Hematopoietic multipotent progenitor cell treated with erythropoietin and hydrocortisone succinate and interleukin-3 and kit ligand, for 8 days (in vitro differentiated cells): ENCODE results near the gene DEPDC4.
"Not testable (repeated sequence)": the region's sequence is repeated elsewhere in the genome, so short reads cannot be mapped to it uniquely, and the experiment has no call there.

Experiments
- DNase-seq: peaks from one replicate; pipeline ENCODE4 v3.0.0-alpha.2; 2015

DEPDC4 gene

DNA sequence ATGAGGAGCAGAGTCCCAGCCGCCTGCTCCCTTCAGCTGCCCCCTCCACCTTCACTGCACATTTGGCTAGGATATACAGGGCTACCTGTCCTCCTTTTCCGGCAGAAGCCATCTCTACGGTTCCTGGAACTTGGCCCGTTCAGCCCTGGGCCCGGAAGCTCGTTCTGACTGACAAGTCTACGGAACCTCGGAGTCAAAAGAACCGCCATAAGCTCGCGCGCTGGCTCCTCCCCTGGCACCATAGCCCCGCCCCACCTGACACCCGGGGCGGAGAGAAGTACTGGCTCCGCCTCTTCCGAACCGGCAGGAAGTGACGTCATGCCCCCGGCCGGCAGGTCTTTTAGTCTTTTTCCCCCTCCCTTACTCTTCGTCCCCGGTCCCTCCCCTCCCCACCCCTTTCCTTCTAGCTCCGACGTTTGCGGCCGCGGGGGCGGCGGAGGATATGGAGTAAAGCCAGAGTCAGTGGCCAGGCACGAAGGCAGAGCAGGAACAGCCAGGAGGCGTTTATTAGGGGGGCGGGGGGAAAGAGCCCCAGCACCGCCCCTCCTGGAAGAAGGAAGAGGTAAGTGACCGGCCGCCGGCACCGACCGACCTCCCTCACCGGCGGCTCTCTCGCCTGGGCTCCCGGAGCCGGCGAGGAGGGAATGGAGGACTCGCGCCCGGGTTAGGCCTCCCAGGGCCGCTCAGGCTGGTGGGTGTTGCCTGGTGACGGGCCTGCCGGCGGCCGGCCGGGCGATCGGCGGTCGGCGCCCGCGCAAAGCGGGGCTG lies at the start of gene DEPDC4, which contains the start of gene SCYL2:
Gene DEPDC4 (minus strand): TSS at position 245 of the 768 bp plus-strand sequence. CDS start 3 bp downstream, at position 242.
Gene SCYL2 (plus strand): TSS at position 343 of the 768 bp plus-strand sequence. CDS start 15,794 bp downstream, outside the sequence.
- DNase-seq: peak; percentile 95

DNA sequence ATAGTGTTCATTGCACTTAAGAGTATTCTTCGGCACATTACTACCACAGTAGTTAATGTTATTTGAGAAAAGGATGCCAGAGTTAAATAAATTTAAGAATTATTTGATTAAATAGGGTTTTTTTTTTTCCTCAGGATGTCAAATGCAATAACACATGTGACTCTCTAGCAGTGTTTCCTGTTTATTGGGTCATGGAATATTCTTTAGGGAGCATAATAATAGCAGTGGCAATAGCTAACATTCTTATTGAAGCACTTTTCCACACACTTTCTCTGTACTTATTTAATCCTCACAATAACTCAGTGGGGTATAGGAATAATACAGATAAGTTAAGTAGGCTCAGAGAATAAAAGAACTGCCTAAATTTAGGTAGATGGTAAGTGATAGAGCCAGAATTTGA lies 44.4 kb upstream of the DEPDC4 start:
- no peak for DNase-seq

GRCh38 chr12:100308138-100308537 lies 41.3 kb upstream of the DEPDC4 start:
- not testable (repeated sequence) for DNase-seq

DNA sequence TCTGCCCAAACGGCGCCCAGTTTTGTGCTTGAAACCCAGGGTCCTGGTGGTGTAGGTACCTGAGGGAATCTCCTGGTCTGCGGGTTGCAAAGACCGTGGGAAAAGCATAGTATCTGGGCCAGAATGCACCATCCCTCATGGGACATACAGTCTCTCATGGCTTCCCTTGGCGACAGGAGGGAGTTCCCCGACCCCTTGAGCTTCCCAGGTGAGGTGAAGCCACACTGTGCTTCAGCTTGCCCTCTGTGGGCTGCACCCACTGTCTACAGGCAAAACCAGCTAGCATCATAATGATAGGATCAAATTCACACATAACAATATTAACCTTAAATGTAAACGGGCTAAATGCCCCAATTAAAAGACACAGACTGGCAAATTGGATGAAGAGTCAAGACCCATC lies 37.5 kb upstream of the DEPDC4 start:
- DNase-seq: not testable (repeated sequence)

DNA sequence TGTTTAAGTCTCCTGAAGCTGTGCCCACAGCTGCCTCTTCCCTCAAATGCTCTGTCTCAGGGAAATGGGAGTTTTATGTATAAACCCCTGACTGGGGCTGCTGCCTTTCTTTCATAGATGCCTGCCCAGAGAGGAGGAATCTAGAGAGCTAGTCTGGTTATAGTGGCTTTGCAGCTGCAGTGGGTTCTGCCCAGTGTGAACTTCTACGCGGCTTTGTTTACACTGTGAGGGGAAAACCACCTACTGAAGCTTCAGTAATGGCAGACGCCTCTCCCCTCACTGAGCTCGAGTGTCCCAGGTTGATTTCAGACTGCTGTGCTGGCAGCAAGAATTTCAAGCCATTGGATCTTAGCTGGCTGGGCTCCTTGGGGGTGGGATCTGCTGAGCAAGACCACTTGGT lies 37.0 kb upstream of the DEPDC4 start:
- no peak for DNase-seq

GRCh38 chr12:100302081-100302480 lies 35.2 kb upstream of the DEPDC4 start:
- DNase-seq: peak; percentile 69

- DNase-seq: no peak
These were observed 29.1 kb upstream of the DEPDC4 start for GRCh38 chr12:100295764-100296555.

GRCh38 chr12:100294366-100294765 lies 27.5 kb upstream of the DEPDC4 start:
- not testable (repeated sequence) for DNase-seq

- no peak for DNase-seq
These were observed 26.1 kb upstream of the DEPDC4 start for GRCh38 chr12:100293017-100293416.

GRCh38 chr12:100290016-100290415 lies 23.1 kb upstream of the DEPDC4 start:
- DNase-seq: no peak

DNA sequence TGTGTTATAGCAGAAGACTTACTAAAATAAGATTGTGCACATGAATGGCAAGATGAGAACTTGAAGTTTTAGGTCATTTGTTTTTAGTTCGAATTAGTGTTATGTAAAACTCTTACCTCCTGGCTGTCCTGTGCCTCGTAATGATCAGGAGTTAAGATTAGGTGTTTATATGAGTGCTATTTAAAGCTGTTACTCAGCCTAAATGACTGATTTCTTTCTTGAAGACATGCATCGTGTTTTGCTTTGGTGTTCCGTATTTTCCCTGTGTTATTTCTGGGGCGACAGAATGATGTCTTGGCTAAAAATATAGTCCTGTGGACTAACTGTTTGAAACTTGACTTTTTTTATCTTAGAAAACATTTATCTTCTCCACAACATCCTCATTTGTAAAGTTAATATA lies 22.2 kb upstream of the DEPDC4 start:
- no peak for DNase-seq

- not testable (repeated sequence) for DNase-seq
These were observed 17.7 kb upstream of the DEPDC4 start for GRCh38 chr12:100284556-100284955.

GRCh38 chr12:100279607-100280244 lies 12.8 kb upstream of the DEPDC4 start:
- peak; percentile 56 for DNase-seq

DNA sequence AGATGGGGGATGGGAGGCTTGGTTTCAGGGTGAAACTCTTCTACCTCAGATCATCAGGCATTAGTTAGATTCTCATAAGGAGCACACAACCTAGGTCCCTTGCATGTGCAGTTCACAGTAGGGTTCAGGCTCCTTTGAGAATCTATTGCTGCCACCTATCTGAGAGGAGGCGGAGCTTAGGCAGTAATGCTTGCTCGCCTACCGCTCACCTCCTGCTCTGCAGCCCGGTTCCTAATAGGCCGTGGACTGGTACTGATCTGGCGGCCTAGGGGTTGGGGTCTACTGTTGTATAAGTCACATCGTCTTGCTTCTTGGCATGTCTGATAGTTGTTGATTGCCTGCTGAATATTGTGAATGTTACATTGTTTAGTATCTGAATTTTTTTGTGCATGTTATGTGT lies 12.3 kb upstream of the DEPDC4 start:
- no peak for DNase-seq

- DNase-seq: peak; percentile 57
These were observed 7.4 kb upstream of the DEPDC4 start for GRCh38 chr12:100274291-100274690.

GRCh38 chr12:100273782-100274181 lies 6.9 kb upstream of the DEPDC4 start:
- no peak for DNase-seq

- DNase-seq: no peak
These were observed 2.1 kb upstream of the DEPDC4 start for GRCh38 chr12:100268835-100269564.

DNA sequence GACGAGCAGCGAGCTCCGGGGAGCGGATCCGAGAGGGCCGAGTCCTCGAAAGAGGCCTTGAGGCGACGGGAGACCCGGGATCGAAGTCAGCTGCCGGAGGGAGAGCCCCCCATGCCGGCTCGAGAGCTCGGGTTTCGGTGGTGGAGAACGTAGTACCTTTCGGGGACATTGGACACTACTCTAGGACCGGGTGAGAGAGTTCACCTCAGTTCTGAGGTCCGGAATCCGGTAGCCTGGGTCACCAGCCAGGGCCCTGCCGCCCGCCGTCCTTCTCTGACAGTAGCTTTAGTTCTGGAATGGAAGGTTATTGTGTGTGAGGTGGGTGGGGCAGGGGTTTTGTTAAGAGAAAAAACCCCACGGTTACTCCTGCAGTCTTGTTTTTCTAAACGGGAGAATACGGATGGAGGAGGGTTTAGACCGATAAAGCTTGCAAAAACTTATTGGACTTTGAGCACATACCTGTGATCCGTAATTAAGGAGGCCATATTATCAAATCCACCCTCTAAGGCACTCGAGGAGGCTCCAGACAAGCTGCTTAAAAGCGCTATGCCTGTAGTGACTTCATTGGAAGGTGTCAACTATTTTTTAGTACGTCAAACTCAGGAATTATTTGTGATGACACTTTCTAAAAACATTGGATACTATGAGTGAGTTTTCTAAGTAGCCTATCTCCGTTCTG lies 863 bp upstream of the DEPDC4 start:
- peak; percentile 54 for DNase-seq

GRCh38 chr12:100266585-100266834 lies 369 bp downstream of the DEPDC4 start:
- no peak for DNase-seq

DNA sequence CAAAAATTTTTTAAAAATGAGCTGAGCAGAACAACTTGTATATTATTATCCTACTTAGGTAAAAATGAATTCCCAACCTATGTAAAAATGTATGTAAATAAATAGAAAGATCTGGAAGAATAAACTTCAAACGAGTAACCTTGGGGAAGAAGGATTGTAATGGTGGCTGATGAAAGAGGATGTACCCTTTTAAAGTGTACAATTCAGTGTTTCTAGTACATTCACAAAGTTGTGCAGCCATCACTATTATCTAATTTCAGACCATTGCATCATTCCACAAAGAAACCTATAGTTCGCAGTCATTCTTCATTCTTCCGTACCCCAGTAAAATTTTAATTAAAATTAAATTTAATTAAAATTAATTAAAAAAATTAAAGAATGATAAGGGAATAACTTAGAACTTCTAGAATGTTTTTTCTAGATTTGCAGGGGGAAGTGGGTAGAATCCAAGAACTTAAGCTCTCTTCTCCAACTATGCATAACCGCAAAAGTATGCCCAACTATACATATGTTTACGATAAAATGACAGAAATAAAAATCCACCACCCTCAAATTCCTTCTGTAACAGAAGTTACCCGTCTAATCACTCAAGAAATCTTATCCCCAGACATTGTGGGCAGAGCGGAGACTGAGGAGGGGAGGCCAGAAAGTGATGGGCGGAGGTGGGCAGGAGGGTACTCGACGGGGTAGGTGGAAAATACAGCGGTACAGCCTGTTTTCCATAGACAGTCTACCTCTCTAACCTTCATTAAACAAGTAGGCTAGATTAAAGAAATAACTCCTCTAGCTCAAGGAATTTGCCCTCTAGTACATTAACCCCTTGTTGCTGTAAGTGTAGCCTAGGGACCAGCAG lies 921 bp downstream of the DEPDC4 start:
- no peak for DNase-seq

DNA sequence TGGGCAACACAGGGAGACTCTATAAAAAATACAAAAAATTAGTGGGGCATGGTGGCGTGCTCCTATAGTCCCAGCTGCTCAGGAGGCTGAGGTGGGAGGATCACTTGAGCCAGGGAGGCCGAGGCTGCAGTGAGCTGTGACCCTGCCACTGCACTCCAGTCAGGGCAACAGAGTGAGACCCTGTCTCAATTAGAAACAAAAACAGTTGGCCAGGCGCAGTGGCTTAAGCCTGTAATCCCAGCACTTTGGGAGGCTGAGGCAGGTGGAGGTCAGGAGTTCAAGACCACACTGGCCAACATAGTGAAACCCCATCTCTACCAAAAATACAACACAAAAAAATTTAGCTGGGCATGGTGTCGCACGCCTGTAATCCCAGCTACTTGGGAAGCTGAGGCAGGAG lies 1.8 kb downstream of the DEPDC4 start:
- DNase-seq: not testable (repeated sequence)
